GM23338 (cell line): ENCODE measurements around the gene TENM3. TPM values are rescaled to one million over a fixed set of nuclear protein-coding genes. Genes with fewer than 3 reads are reported as not detected.

Source experiments
- ATAC-seq: fragments of 200-7000 bp; cut with Tn5 transposase; 3 replicates; pipeline ENCODE4 v1.9.1; 2020
- DNase-seq: peaks from one replicate; pipeline ENCODE4 v3.0.0-alpha.2; 2015; ENCODE audit warnings: low spot score
- H2AFZ ChIP-seq: fragments of 200-600 bp; sonication (generic); 2 replicates; pipeline ENCODE4 v1.8.0; 2016; ENCODE audit warnings: antibody characterized with exemption, mild to moderate bottlenecking, moderate library complexity
- H3F3A ChIP-seq: fragments of 200-600 bp; sonication (generic); replicated peaks from 2 replicates; pipeline ENCODE4 v1.8.0; 2017; ENCODE audit warnings: antibody characterized with exemption, mixed run types, low read depth
- H3K27ac ChIP-seq: fragments of 200-600 bp; sonication (generic); 2 replicates; pipeline ENCODE4 v1.6.1; 2016; ENCODE audit warnings: low read depth
- H3K27me3 ChIP-seq: fragments of 200-600 bp; sonication (generic); 2 replicates; pipeline ENCODE4 v1.8.0; 2016; ENCODE audit warnings: mild to moderate bottlenecking, mixed run types, moderate library complexity; ENCODE audit not compliant: insufficient read depth
- H3K36me3 ChIP-seq: fragments of 200-600 bp; sonication (generic); 2 replicates; pipeline ENCODE4 v1.8.0; 2016; ENCODE audit warnings: mild to moderate bottlenecking; ENCODE audit not compliant: insufficient read depth
- H3K4me1 ChIP-seq: fragments of 200-600 bp; sonication (generic); 2 replicates; pipeline ENCODE4 v1.8.0; 2016; ENCODE audit warnings: mild to moderate bottlenecking, moderate library complexity; ENCODE audit not compliant: insufficient read depth
- H3K4me2 ChIP-seq: fragments of 200-600 bp; sonication (generic); 2 replicates; pipeline ENCODE4 v1.7.1; 2017; ENCODE audit warnings: mixed run types
- H3K4me3 ChIP-seq: fragments of 200-600 bp; sonication (generic); 2 replicates; pipeline ENCODE4 v1.6.1; 2016; ENCODE audit warnings: mixed run types
- H3K79me2 ChIP-seq: fragments of 200-600 bp; sonication (generic); replicated peaks from 2 replicates; pipeline ENCODE4 v1.8.0; 2017; ENCODE audit warnings: mild to moderate bottlenecking; ENCODE audit not compliant: insufficient read depth
- H3K9me2 ChIP-seq: fragments of 200-600 bp; sonication (generic); 2 replicates; pipeline ENCODE4 v1.8.0; 2017; ENCODE audit not compliant: insufficient read depth
- H4K20me1 ChIP-seq: fragments of 200-600 bp; sonication (generic); replicated peaks from 2 replicates; pipeline ENCODE4 v1.8.0; 2017; ENCODE audit warnings: mild to moderate bottlenecking; ENCODE audit not compliant: insufficient read depth
- H3K27ac Mint-ChIP-seq: 2 replicates; pipeline ENCODE4 v1.8.0; 2020; ENCODE audit warnings: inconsistent platforms, mild to moderate bottlenecking, moderate library complexity, mixed read lengths
- H3K27me3 Mint-ChIP-seq: 3 replicates; pipeline ENCODE4 v1.8.0; 2022; ENCODE audit warnings: low read depth, mild to moderate bottlenecking, moderate library complexity, mixed read lengths, inconsistent platforms; ENCODE audit not compliant: insufficient read depth, poor library complexity
- H3K36me3 Mint-ChIP-seq: 3 replicates; pipeline ENCODE4 v1.8.0; 2021; ENCODE audit warnings: low read depth, mild to moderate bottlenecking, inconsistent platforms, moderate library complexity, mixed read lengths
- H3K4me1 Mint-ChIP-seq: 3 replicates; pipeline ENCODE4 v1.8.0; 2020; ENCODE audit warnings: mild to moderate bottlenecking, inconsistent platforms, mixed read lengths
- H3K4me3 Mint-ChIP-seq: 3 replicates; pipeline ENCODE4 v1.8.0; 2021; ENCODE audit warnings: moderate library complexity, mild to moderate bottlenecking, inconsistent platforms, mixed read lengths
- H3K9me3 Mint-ChIP-seq: 3 replicates; pipeline ENCODE4 v1.8.0; 2020; ENCODE audit warnings: moderate library complexity, mild to moderate bottlenecking, inconsistent platforms, mixed read lengths
- CREB1 ChIP-seq: fragments of 250-450 bp; sonication (Bioruptor Pico); IDR thresholded peaks from 2 replicates; pipeline ENCODE4 v1.5.0; 2020; ENCODE audit warnings: low read depth, mild to moderate bottlenecking, moderate library complexity
- CTCF ChIP-seq, 2 experiments: fragments of 200-600 bp in 1 of 2; sonication (generic) in 1 of 2; conservative IDR thresholded peaks; 2 replicates each; pipeline versions ENCODE4 v1.5.1 to v1.6.1; 2016 to 2017; ENCODE audit warnings: antibody characterized with exemption in 2 of 2, low read depth in 2 of 2, mild to moderate bottlenecking in 2 of 2, moderate library complexity in 1 of 2
- ETS1 ChIP-seq: IDR thresholded peaks from 2 replicates; pipeline ENCODE4 v1.6.1; 2016; ENCODE audit warnings: antibody characterized with exemption
- EZH2 ChIP-seq: fragments of 200-600 bp; sonication (generic); IDR thresholded peaks from one replicate; pipeline ENCODE4 v1.8.0; 2017; ENCODE audit warnings: antibody characterized with exemption, mild to moderate bottlenecking, low read depth; ENCODE audit not compliant: unreplicated experiment
- NANOG ChIP-seq: IDR thresholded peaks from 2 replicates; pipeline ENCODE4 v1.6.1; 2016; ENCODE audit warnings: antibody characterized with exemption, borderline replicate concordance
- POLR2AphosphoS5 ChIP-seq: IDR thresholded peaks from 2 replicates; pipeline ENCODE4 v1.6.1; 2016; ENCODE audit warnings: antibody characterized with exemption, low read depth
- REST ChIP-seq: IDR thresholded peaks from one replicate; pipeline ENCODE4 v1.6.1; 2018; ENCODE audit warnings: antibody characterized with exemption; ENCODE audit not compliant: unreplicated experiment
- ZNF114 ChIP-seq: fragments of 250-450 bp; sonication (Bioruptor Pico); IDR thresholded peaks from 2 replicates; pipeline ENCODE4 v1.5.0; 2020; ENCODE audit warnings: mild to moderate bottlenecking, moderate library complexity
- ZNF331 ChIP-seq: fragments of 250-450 bp; sonication (Bioruptor Pico); IDR thresholded peaks from 2 replicates; pipeline ENCODE4 v1.5.0; 2020; ENCODE audit warnings: low read depth, mild to moderate bottlenecking, moderate library complexity
- ZNF462 ChIP-seq: fragments of 250-450 bp; sonication (Bioruptor Pico); IDR thresholded peaks from 2 replicates; pipeline ENCODE4 v1.5.0; 2020; ENCODE audit warnings: mild to moderate bottlenecking, moderate library complexity
- polyA plus RNA-seq: library from polyadenylated mRNA; unstranded; fragments of >200 nt; fragmentation: Nextera tagmentation; extraction: Ambion mirVana; gene quantifications from 2 replicates; pipeline ENCODE4 v1.2.1, GENCODE V29; 2016
- total RNA-seq: library from RNA; depleted of rRNA; stranded (reverse); fragments of >200 nt; shearing (Covaris generic); gene quantifications from 2 replicates; pipeline ENCODE4 v1.2.3, GENCODE V29; 2014

TENM3 gene
- total and polyA plus RNA-seq, 2 experiments from 2014 or later = 22.2 to 128 TPM

- H3K79me2 ChIP-seq = no peaks in the 10 kb centered on the region
- H3F3A ChIP-seq = no peaks in the 10 kb centered on the region
- ATAC-seq (no peak), DNase-seq (no peak)
- Mint-ChIP-seq H3K27ac (no peak overlapping the region), H3K9me3 (no peaks in the 10 kb centered on the region; the same call in 2 of the 3 replicates), H3K36me3 (peaks cover 7% of the 10 kb centered on the region; the same call in 2 of the 3 replicates), H3K27me3 (no peaks in the 10 kb centered on the region), H3K4me3 (no peak overlapping the region), H3K4me1 (peaks cover 20% of the 10 kb centered on the region)
- peaks cover 10% of the 10 kb centered on the region; the same call in 1 of the 2 replicates for H3K4me1 ChIP-seq
- H3K9me2 ChIP-seq = no peaks in the 10 kb centered on the region
- no peaks in the 10 kb centered on the region for H3K27me3 ChIP-seq
- no peak overlapping the region for H2AFZ ChIP-seq
- no peak overlapping the region for H3K4me3 ChIP-seq
- TF ChIP-seq CTCF (conservative IDR thresholded peaks at IDR 0.05; ENCODE audit: low read depth in 2 of 2) (no peak), ZNF462 (CRISPR knock-in tag) (no peak), POLR2AphosphoS5 (no peak), CREB1 (CRISPR knock-in tag) (no peak), ETS1 (no peak), ZNF331 (no peak), REST (no peak), NANOG (no peak), EZH2 (no peak), ZNF114 (CRISPR knock-in tag) (no peak)
- H3K27ac ChIP-seq = no peak overlapping the region
- no peak overlapping the region for H3K4me2 ChIP-seq
- H3K36me3 ChIP-seq = no peaks in the 10 kb centered on the region
- H4K20me1 ChIP-seq = no peaks in the 10 kb centered on the region
These were observed 94.2 kb downstream of the TENM3 start for GRCh38 chr4:182337366-182337765.
